ENCODE data around the gene CSNK1G2.

The CSNK1G2 gene

GRCh38 chr19:1953037-1953436 is 12.1 kb downstream of the CSNK1G2 start:
- no peak for TF ChIP-seq CTCF (IDR thresholded peaks at IDR 0.05; ENCODE audit: control extremely low read depth, extremely low read depth, low read depth, missing control alignments)
- POLR2A ChIA-PET, result no interaction called here
- CTCF ChIA-PET, result interaction anchor here (1.0 to 1.3 kb wide), 2 partner anchors 10 to 136 kb away, joined by 3 read pairs; no protein-coding TSS in a partner anchor

GRCh38 chr19:1953441-1954094 is 12.6 kb downstream of the CSNK1G2 start:
- POLR2A ChIA-PET, result no interaction called here
- TF ChIP-seq CTCF (IDR thresholded peaks at IDR 0.05; ENCODE audit: control extremely low read depth, extremely low read depth, low read depth, missing control alignments), result no peak
- no peak for DNase-seq (ENCODE audit: extremely low spot score)
- CTCF ChIA-PET, result interaction anchor here (0.9 to 1.0 kb wide), 2 partner anchors 8 to 136 kb away, joined by 3 read pairs; no protein-coding TSS in a partner anchor

More at GRCh38 chr19:1953037-1953436, 12.1 kb downstream of the CSNK1G2 start:
- no peak for DNase-seq (ENCODE audit: extremely low spot score)

- ChIA-PET POLR2A (interaction anchor here (0.5 kb wide), 1 partner anchor 516 kb away, joined by 9 read pairs; no protein-coding TSS in a partner anchor), CTCF (interaction anchor here (0.9 kb wide), 1 partner anchor 9 kb away, joined by 3 read pairs; no protein-coding TSS in a partner anchor)
- TF ChIP-seq CTCF (IDR thresholded peaks at IDR 0.05; ENCODE audit: control extremely low read depth, extremely low read depth, low read depth, missing control alignments), result no peak
- DNase-seq (ENCODE audit: extremely low spot score), result no peak
Observed at GRCh38 chr19:1954532-1954933, 13.6 kb downstream of the CSNK1G2 start.

GRCh38 chr19:1955171-1956121 is 14.5 kb downstream of the CSNK1G2 start:
- no peak for DNase-seq (ENCODE audit: extremely low spot score)
- POLR2A ChIA-PET, result interaction anchor here (0.5 kb wide), 1 partner anchor 517 kb away, joined by 9 read pairs; no protein-coding TSS in a partner anchor
- CTCF ChIA-PET, result no interaction called here
- TF ChIP-seq CTCF (IDR thresholded peaks at IDR 0.05; ENCODE audit: control extremely low read depth, extremely low read depth, low read depth, missing control alignments), result no peak

GRCh38 chr19:1956122-1956494 is 15.1 kb downstream of the CSNK1G2 start:
- no peak for DNase-seq (ENCODE audit: extremely low spot score)
- ChIA-PET POLR2A (no interaction called here), CTCF (no interaction called here)
- no peak for TF ChIP-seq CTCF (IDR thresholded peaks at IDR 0.05; ENCODE audit: control extremely low read depth, extremely low read depth, low read depth, missing control alignments)

GRCh38 chr19:1956868-1957492 is 16.0 kb downstream of the CSNK1G2 start:
- ChIA-PET CTCF (no interaction called here), POLR2A (no interaction called here)
- TF ChIP-seq CTCF (IDR thresholded peaks at IDR 0.05; ENCODE audit: control extremely low read depth, extremely low read depth, low read depth, missing control alignments), result no peak
- no peak for DNase-seq (ENCODE audit: extremely low spot score)

Data from GM10248 (cell line).